Measurements from ENCODE around the gene IRAK1. TPM values are rescaled to one million over a fixed set of nuclear protein-coding genes. Genes with fewer than 3 reads are reported as not detected.

The IRAK1 gene
- polyA plus RNA-seq, 1 experiment = 42.6 TPM

DNA sequence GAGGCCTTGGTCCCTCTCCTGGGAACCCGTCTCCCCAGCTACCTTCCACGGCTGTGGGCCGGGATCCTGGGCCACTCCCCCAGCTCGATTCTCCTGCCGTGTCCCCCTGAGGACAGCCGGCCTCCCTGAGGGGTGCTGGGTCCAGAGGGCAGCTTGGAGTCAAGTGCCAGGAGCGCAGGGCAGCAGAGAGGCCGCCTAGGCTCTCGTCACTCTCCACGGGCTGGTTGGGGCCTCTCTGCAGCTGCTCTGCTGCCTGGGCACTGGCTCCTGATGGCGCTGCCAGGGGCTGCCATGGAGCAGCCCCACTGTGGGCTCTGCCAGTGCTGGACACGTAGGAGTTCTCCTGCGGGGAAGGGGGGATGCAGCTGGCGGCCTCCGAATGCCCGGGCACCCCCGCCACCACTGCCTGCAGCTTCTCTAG is 6.7 kb downstream of the IRAK1 start:
- Histone ChIP-seq H3K27me3 (ENCODE audit: control insufficient read depth, insufficient read depth, low read length) (no peaks in the 10 kb centered on the region), H3K36me3 (ENCODE audit: control insufficient read depth, insufficient read depth, low read length) (peaks cover 11% of the 10 kb centered on the region), H3K4me3 (ENCODE audit: low read depth, low read length) (no peak overlapping the region)
- CTCF ChIA-PET = interaction anchor here (0.7 to 3.1 kb wide), 17 partner anchors 8 to 126 kb away, joined by 3 to 13 read pairs (median 5); no protein-coding TSS in a partner anchor
- TF ChIP-seq, protein P1, sequence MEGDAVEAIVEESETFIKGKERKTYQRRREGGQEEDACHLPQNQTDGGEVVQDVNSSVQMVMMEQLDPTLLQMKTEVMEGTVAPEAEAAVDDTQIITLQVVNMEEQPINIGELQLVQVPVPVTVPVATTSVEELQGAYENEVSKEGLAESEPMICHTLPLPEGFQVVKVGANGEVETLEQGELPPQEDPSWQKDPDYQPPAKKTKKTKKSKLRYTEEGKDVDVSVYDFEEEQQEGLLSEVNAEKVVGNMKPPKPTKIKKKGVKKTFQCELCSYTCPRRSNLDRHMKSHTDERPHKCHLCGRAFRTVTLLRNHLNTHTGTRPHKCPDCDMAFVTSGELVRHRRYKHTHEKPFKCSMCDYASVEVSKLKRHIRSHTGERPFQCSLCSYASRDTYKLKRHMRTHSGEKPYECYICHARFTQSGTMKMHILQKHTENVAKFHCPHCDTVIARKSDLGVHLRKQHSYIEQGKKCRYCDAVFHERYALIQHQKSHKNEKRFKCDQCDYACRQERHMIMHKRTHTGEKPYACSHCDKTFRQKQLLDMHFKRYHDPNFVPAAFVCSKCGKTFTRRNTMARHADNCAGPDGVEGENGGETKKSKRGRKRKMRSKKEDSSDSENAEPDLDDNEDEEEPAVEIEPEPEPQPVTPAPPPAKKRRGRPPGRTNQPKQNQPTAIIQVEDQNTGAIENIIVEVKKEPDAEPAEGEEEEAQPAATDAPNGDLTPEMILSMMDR (IDR thresholded peaks at IDR 0.05; ENCODE audit: insufficient read depth, low read depth, low read length) = no peak
- no peak for DNase-seq (ENCODE audit: low read depth)
- POLR2A ChIA-PET = no interaction called here

DNA sequence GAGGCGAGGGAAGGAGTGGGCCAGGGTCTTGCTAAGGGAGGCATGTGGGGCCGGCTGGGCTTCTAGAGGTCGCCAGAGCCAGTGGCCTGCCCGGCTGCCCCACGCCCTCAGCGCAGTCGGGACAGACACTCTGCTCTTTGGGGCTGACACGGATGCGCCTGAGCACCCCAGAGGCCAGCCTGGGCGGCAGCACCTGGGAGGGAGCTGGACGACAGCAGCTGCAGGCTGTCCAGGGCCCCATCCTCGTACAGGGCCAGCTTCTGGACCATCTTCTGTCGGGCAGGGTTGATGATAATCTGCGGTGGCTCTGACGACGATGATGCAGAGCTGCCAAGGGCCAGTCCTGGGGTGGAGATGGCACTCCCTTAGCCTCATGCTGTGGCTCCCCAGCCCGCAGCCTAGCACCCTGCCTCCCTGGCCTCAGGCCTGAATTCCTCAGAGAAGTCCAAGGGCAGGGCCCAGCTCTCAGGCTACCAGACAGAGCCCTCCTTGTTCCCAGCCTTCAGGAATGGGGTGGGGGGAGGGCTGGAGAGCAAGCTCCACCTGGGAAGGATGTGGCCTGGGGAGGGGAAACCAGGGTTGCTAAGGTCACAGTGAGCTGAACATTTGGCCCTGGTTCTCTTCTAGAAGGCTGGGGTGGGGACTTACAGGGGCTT is 7.2 kb downstream of the IRAK1 start:
- Histone ChIP-seq H3K27me3 (ENCODE audit: control insufficient read depth, insufficient read depth, low read length) (no peaks in the 10 kb centered on the region), H3K4me3 (ENCODE audit: low read depth, low read length) (no peak overlapping the region), H3K36me3 (ENCODE audit: control insufficient read depth, insufficient read depth, low read length) (peaks cover 11% of the 10 kb centered on the region)
- ChIA-PET CTCF (interaction anchor here (0.7 to 3.1 kb wide), 14 partner anchors 12 to 127 kb away, joined by 3 to 13 read pairs (median 6); no protein-coding TSS in a partner anchor), POLR2A (interaction anchor here (0.7 kb wide), 1 partner anchor 13 kb away, joined by 7 read pairs; no protein-coding TSS in a partner anchor)
- DNase-seq (ENCODE audit: low read depth) = no peak
- TF ChIP-seq, protein P1 (IDR thresholded peaks at IDR 0.05; ENCODE audit: insufficient read depth, low read depth, low read length) = no peak

DNA sequence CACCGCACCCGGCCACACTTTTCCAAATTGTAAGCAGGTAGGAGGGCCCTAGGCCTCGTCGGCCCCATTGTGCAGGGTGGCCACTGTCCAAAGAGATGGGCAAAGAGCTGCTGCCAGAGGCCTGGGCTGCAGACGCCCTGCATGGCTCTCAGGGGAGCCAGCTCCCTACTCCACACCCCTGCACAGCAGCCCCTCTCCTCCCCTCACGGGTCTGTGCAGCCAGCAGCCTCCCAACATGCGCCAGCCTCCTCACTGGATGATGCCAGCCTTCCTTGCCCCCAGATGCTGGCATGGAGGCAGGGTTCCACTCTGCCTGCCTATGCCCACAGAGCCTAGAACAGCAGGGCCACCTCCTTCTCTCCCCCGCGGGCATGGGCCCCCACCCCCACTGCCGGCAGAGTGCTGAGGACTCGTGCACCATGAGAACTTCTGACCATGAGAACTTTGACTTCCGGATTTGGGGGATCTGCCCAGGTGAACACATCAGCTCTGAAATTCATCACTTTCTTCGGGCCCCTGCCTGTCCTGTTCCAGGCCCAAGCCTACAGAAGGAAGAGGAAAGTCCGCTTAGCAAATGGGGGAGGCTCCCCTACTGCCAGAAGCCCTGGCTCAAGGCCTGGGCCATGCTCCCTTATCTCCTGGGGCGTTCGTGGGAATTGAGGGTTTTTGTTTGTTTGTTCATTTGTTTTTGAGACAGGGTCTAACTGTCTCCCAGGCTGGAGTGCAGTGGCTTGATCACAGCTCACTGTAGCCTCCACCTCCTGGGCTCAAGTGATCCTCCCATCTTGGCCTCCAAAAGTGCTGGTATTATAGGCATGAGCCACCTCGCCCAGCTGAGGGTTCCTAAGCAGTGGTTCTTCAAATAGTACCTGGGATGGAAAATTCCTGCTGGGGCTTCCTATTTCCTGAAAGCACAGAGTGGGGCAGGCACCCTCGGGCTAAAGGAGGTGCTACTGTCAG is 8.0 kb downstream of the IRAK1 start:
- DNase-seq (ENCODE audit: low read depth) = no peak
- CTCF ChIA-PET = interaction anchor here (1.4 to 3.1 kb wide), 4 partner anchors 11 to 128 kb away, joined by 5 to 13 read pairs (median 10); no protein-coding TSS in a partner anchor
- POLR2A ChIA-PET = no interaction called here
- H3K27me3 ChIP-seq (ENCODE audit: control insufficient read depth, insufficient read depth, low read length) = no peaks in the 10 kb centered on the region
- H3K4me3 ChIP-seq (ENCODE audit: low read depth, low read length) = no peak overlapping the region
- TF ChIP-seq, protein P1 (IDR thresholded peaks at IDR 0.05; ENCODE audit: insufficient read depth, low read depth, low read length) = no peak
- H3K36me3 ChIP-seq (ENCODE audit: control insufficient read depth, insufficient read depth, low read length) = peaks cover 11% of the 10 kb centered on the region

DNA sequence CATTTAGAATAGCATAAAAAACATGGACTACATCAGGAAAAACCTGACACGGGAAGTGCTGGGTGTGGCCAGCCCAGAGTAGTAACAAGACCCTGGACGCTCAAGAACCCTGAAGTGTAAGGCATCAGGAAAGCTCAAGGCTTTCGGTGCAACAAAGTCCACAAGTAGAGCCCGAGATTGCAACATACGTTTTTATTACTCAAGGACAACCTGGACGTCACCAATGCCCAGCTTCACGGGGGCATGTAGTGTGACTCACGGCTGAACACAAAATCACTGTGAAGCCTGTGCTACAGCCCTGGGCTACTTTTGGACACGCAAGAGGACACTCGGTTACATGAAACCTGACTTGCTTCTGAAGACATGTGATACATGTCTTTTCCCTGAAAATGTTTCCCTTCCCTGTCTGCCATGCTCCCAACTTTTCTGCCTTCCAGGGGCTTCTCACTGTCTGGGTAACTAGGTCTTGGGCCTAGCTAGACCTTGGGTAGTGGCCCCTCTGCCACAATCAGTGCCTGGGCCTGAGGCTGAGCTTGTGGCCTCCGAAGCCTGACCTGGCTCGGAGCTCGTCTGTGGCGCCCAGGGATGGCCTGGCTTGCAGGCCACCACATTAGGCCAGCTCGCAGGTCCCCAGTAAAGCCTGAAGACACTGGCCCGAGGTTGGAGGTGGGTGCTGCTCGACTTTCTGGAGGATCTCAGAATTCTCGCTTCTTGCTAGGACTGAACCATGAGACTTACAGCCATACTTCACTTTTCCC is 9.2 kb downstream of the IRAK1 start:
- ChIA-PET CTCF (no interaction called here), POLR2A (no interaction called here)
- no peak for DNase-seq (ENCODE audit: low read depth)

More for the DNA sequence above, 9.2 kb downstream of the IRAK1 start:
- peaks cover 6% of the 10 kb centered on the region for H3K36me3 ChIP-seq (ENCODE audit: control insufficient read depth, insufficient read depth, low read length)
- no peak overlapping the region for H3K4me3 ChIP-seq (ENCODE audit: low read depth, low read length)
- no peaks in the 10 kb centered on the region for H3K27me3 ChIP-seq (ENCODE audit: control insufficient read depth, insufficient read depth, low read length)
- TF ChIP-seq, protein P1 (IDR thresholded peaks at IDR 0.05; ENCODE audit: insufficient read depth, low read depth, low read length) = no peak

Measured in BJ (cell line).